PC-3 (cell line): ENCODE data around the gene CCDC142.

Experiments
- EZH2 ChIP-seq: fragments of 300-600 bp; sonication (generic); IDR thresholded peaks from one replicate; pipeline ENCODE4 v1.6.1; 2017; ENCODE audit warnings: antibody characterized with exemption, mild to moderate bottlenecking, low read length; ENCODE audit not compliant: unreplicated experiment
- TF ChIP-seq, protein P1 (sequence below): fragments of 300-600 bp; sonication (generic); conservative IDR thresholded peaks from 2 replicates; pipeline ENCODE4 v1.5.1; 2017; ENCODE audit warnings: antibody characterized with exemption, low read depth, mild to moderate bottlenecking, low read length

DNA sequence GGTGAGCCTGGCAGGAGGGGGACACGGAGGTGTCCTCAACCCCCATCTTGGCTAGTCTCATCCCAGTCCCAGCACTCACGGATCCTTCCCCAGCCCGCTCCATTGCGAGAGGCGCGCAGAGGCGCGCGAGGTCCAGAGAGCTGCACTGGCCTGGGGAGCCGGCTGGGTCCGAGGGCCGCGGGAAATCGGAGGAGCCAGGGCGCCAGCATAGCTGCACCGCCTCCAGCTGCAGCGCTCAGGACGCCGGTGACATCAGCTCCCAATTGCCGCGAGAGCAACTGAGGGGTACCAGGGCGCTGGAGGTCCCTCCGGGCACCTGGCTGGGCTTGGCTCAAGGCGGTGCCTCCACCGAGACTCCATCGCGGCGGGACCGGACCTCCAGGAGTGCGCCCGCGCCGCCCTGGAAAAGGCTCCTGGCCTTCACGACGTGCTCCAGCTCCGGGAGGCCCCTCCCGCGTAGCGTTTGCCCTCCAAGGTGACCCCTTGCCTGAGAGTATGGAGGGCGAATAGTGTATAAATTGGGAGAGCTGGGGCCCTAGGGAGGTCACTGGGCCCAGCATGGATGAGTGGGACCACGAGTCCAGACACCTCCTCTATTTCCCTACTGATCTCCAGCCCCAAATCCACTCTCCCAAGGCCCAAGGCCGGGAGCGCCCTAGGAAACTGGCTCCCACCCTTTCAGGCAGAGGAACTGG lies 46.5 kb downstream of the CCDC142 start:
- TF ChIP-seq, protein P1, sequence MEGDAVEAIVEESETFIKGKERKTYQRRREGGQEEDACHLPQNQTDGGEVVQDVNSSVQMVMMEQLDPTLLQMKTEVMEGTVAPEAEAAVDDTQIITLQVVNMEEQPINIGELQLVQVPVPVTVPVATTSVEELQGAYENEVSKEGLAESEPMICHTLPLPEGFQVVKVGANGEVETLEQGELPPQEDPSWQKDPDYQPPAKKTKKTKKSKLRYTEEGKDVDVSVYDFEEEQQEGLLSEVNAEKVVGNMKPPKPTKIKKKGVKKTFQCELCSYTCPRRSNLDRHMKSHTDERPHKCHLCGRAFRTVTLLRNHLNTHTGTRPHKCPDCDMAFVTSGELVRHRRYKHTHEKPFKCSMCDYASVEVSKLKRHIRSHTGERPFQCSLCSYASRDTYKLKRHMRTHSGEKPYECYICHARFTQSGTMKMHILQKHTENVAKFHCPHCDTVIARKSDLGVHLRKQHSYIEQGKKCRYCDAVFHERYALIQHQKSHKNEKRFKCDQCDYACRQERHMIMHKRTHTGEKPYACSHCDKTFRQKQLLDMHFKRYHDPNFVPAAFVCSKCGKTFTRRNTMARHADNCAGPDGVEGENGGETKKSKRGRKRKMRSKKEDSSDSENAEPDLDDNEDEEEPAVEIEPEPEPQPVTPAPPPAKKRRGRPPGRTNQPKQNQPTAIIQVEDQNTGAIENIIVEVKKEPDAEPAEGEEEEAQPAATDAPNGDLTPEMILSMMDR = no peak
- TF ChIP-seq EZH2 = no peak
